Panc1 (cell line): ENCODE results near the gene CCL5.

Source experiments
- POLR2AphosphoS5 ChIP-seq: IDR thresholded peaks from 2 replicates; pipeline ENCODE4 v1.6.1; 2012; ENCODE audit warnings: mild to moderate bottlenecking, low read depth, low read length, moderate library complexity
- TF ChIP-seq, protein P1 (sequence below): fragments of 450-650 bp; IDR thresholded peaks from 2 replicates; pipeline ENCODE4 v1.5.1; 2017; ENCODE audit warnings: mild to moderate bottlenecking
- TF ChIP-seq, protein P2 (sequence below), 2 experiments: IDR thresholded peaks; 2 replicates each; pipeline ENCODE4 v1.6.1; 2011 to 2012; ENCODE audit warnings: low read depth in 2 of 2, control low read depth in 1 of 2, low read length in 1 of 2, mild to moderate bottlenecking in 1 of 2, moderate library complexity in 1 of 2; ENCODE audit not compliant: insufficient read depth in 1 of 2

DNA sequence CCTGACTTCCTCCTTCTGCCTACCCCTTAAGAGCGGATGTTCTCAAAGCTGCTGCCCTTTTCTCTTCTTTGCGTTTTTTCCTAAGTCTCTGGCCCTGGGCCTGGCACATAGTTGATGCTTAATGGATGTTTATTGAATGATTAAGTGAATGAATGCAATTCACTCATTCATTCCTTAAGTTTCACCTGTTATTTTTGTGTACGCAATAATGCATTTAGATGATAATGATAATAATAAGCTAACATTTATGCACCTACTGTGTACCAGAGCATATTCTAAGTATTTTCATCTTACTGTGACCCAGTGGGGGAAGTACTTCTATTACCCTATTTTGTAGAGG lies 4.4 kb downstream of the CCL5 start:
- TF ChIP-seq POLR2AphosphoS5, result no peak
- TF ChIP-seq, protein P1, sequence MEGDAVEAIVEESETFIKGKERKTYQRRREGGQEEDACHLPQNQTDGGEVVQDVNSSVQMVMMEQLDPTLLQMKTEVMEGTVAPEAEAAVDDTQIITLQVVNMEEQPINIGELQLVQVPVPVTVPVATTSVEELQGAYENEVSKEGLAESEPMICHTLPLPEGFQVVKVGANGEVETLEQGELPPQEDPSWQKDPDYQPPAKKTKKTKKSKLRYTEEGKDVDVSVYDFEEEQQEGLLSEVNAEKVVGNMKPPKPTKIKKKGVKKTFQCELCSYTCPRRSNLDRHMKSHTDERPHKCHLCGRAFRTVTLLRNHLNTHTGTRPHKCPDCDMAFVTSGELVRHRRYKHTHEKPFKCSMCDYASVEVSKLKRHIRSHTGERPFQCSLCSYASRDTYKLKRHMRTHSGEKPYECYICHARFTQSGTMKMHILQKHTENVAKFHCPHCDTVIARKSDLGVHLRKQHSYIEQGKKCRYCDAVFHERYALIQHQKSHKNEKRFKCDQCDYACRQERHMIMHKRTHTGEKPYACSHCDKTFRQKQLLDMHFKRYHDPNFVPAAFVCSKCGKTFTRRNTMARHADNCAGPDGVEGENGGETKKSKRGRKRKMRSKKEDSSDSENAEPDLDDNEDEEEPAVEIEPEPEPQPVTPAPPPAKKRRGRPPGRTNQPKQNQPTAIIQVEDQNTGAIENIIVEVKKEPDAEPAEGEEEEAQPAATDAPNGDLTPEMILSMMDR, result no peak
- TF ChIP-seq, protein P2, sequence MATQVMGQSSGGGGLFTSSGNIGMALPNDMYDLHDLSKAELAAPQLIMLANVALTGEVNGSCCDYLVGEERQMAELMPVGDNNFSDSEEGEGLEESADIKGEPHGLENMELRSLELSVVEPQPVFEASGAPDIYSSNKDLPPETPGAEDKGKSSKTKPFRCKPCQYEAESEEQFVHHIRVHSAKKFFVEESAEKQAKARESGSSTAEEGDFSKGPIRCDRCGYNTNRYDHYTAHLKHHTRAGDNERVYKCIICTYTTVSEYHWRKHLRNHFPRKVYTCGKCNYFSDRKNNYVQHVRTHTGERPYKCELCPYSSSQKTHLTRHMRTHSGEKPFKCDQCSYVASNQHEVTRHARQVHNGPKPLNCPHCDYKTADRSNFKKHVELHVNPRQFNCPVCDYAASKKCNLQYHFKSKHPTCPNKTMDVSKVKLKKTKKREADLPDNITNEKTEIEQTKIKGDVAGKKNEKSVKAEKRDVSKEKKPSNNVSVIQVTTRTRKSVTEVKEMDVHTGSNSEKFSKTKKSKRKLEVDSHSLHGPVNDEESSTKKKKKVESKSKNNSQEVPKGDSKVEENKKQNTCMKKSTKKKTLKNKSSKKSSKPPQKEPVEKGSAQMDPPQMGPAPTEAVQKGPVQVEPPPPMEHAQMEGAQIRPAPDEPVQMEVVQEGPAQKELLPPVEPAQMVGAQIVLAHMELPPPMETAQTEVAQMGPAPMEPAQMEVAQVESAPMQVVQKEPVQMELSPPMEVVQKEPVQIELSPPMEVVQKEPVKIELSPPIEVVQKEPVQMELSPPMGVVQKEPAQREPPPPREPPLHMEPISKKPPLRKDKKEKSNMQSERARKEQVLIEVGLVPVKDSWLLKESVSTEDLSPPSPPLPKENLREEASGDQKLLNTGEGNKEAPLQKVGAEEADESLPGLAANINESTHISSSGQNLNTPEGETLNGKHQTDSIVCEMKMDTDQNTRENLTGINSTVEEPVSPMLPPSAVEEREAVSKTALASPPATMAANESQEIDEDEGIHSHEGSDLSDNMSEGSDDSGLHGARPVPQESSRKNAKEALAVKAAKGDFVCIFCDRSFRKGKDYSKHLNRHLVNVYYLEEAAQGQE (IDR thresholded peaks at IDR 0.05; ENCODE audit: insufficient read depth in 1 of 2, low read depth in 2 of 2, low read length in 1 of 2), result no peak
